ENCODE measurements around the gene LGALS3BP. TPM values are rescaled to one million over a fixed set of nuclear protein-coding genes. Genes with fewer than 3 reads are reported as not detected.

Gene LGALS3BP
- total RNA-seq, 1 donor from 2014 or later = 365 TPM

- peak; percentile 20 to 25 (median 23) for TF ChIP-seq CTCF (IDR thresholded peaks at IDR 0.05)
- Histone ChIP-seq H3K27ac (peak overlapping the region; percentile 67 to 79), H3K36me3 (peaks cover 34 to 44% of the 10 kb centered on the region in 2 donors), H3K9me3 (no peaks in the 10 kb centered on the region), H3K27me3 (no peaks in the 10 kb centered on the region), H3K4me1 (peaks cover 0 to 24% of the 10 kb centered on the region in 2 donors), H3K4me3 (peak overlapping the region in 1 of 2 donors; percentile 6)
- DNase-seq (ENCODE audit: low spot score in 2 of 2) = peak in 1 of 2 donors; percentile 87
- intact Hi-C loops (cut with DNase I) = no loop called here
Measured at GRCh38 chr17:78998311-78999055, 18.8 kb upstream of the LGALS3BP start.

- H3K36me3 ChIP-seq = peaks cover 37 to 46% of the 10 kb centered on the region in 2 donors
- intact Hi-C loops (cut with DNase I) = no loop called here
- no peak for TF ChIP-seq CTCF (IDR thresholded peaks at IDR 0.05)
- no peak overlapping the region for H3K4me3 ChIP-seq
- peak overlapping the region; percentile 67 to 79 for H3K27ac ChIP-seq
- DNase-seq (ENCODE audit: low spot score in 2 of 2) = no peak
- H3K27me3 ChIP-seq = no peaks in the 10 kb centered on the region
- H3K4me1 ChIP-seq = peaks cover 0 to 24% of the 10 kb centered on the region in 2 donors
- no peaks in the 10 kb centered on the region for H3K9me3 ChIP-seq
Measured at GRCh38 chr17:78997881-78998280, 18.2 kb upstream of the LGALS3BP start.

- H3K9me3 ChIP-seq = no peaks in the 10 kb centered on the region
- no peak for TF ChIP-seq CTCF (IDR thresholded peaks at IDR 0.05)
- H3K4me1 ChIP-seq = peaks cover 0 to 24% of the 10 kb centered on the region in 2 donors
- H3K27ac ChIP-seq = peak overlapping the region in 1 of 2 donors; percentile 79
- intact Hi-C loops (cut with DNase I) = no loop called here
- no peak overlapping the region for H3K4me3 ChIP-seq
- H3K27me3 ChIP-seq = no peaks in the 10 kb centered on the region
- DNase-seq (ENCODE audit: low spot score in 2 of 2) = peak in 1 of 2 donors; percentile 58
- H3K36me3 ChIP-seq = peaks cover 42 to 50% of the 10 kb centered on the region in 2 donors
Measured at GRCh38 chr17:78997231-78997741, 17.6 kb upstream of the LGALS3BP start.

GRCh38 chr17:78996781-78997201, 17.1 kb upstream of the LGALS3BP start:
- intact Hi-C loops (cut with DNase I) = no loop called here
- H3K9me3 ChIP-seq = no peaks in the 10 kb centered on the region
- peaks cover 47 to 52% of the 10 kb centered on the region in 2 donors for H3K36me3 ChIP-seq
- H3K27ac ChIP-seq = no peak overlapping the region
- DNase-seq (ENCODE audit: low spot score in 2 of 2) = peak in 1 of 2 donors; percentile 59
- H3K4me1 ChIP-seq = peaks cover 0 to 24% of the 10 kb centered on the region in 2 donors
- no peaks in the 10 kb centered on the region for H3K27me3 ChIP-seq
- TF ChIP-seq CTCF (IDR thresholded peaks at IDR 0.05) = no peak
- H3K4me3 ChIP-seq = no peak overlapping the region

GRCh38 chr17:78995761-78996451, 16.2 kb upstream of the LGALS3BP start:
- H3K27ac ChIP-seq = peak overlapping the region; percentile 13 to 36
- peak in 1 of 2 donors; percentile 47 for DNase-seq (ENCODE audit: low spot score in 2 of 2)
- no peak for TF ChIP-seq CTCF (IDR thresholded peaks at IDR 0.05)
- H3K4me1 ChIP-seq = peaks cover 0 to 24% of the 10 kb centered on the region in 2 donors
- H3K36me3 ChIP-seq = peaks cover 56 to 61% of the 10 kb centered on the region in 2 donors
- H3K9me3 ChIP-seq = no peaks in the 10 kb centered on the region
- no peak overlapping the region for H3K4me3 ChIP-seq
- intact Hi-C loops (cut with DNase I) = no loop called here
- H3K27me3 ChIP-seq = no peaks in the 10 kb centered on the region

All from ascending aorta (tissue), 2 donors.